ENCODE data around the gene WDR7. TPM values are rescaled to one million over a fixed set of nuclear protein-coding genes. Genes with fewer than 3 reads are reported as not detected.

Gene WDR7
- total and polyA plus RNA-seq, 10 of the 15 experiments (the other 5 are each of a cell fraction or from before 2014, with no cell fraction given) = 2.8 to 16.5 (median 11.7) TPM

GRCh38 chr18:56897122-56897521 is 246.0 kb downstream of the WDR7 start (continued):
- TF ChIP-seq CEBPZ (IDR thresholded peaks at IDR 0.05; ENCODE audit: low read depth, low read length) = no peak
- TF ChIP-seq STAT1 (conservative IDR thresholded peaks at IDR 0.05) = no peak

GRCh38 chr18:56899660-56900059 is 248.5 kb downstream of the WDR7 start:
- POLR2A ChIA-PET = no interaction called here
- SMC1A ChIA-PET (ENCODE audit: uncharacterized antibody, unreplicated experiment) = interaction anchor here (0.9 to 2.1 kb wide), 5 partner anchors 10 to 152 kb away, joined by 3 to 6 read pairs (median 5); no protein-coding TSS in a partner anchor

More at GRCh38 chr18:56899660-56900059, 248.5 kb downstream of the WDR7 start:
- no peak overlapping the region for H3K4me3 ChIP-seq
- no peak overlapping the region for H2AFZ ChIP-seq (ENCODE audit: control insufficient read depth, low read depth, low read length)
- no peak overlapping the region for H3K27ac ChIP-seq (ENCODE audit: control insufficient read depth, insufficient read depth)
- RAD21 ChIA-PET (ENCODE audit: unreplicated experiment) = interaction anchor here (1.2 to 1.5 kb wide), 2 partner anchors 10 to 30 kb away, joined by 4 read pairs; no protein-coding TSS in a partner anchor
- DNase-seq (ENCODE audit: low read depth, low spot score) (no peak), ATAC-seq (no peak), FAIRE-seq (no peak)
- CTCF ChIA-PET = interaction anchor here (0.5 to 1.6 kb wide), 6 partner anchors 11 to 152 kb away, joined by 3 to 6 read pairs (median 3); no protein-coding TSS in a partner anchor
- BruUV-seq (replicated peaks) = no TSS peak
- no peak overlapping the region for H3K4me2 ChIP-seq (ENCODE audit: control insufficient read depth, insufficient read depth)
- H3K9me3 ChIP-seq (replicated peaks; ENCODE audit: control insufficient read depth, insufficient read depth, low read length) = no peaks in the 10 kb centered on the region
- H3K9ac ChIP-seq (ENCODE audit: control insufficient read depth, insufficient read depth, low read length) = no peak overlapping the region
- WGBS (ENCODE audit: insufficient coverage, insufficient replicate concordance, low lambda C conversion rate, missing lambda C conversion rate) = 100% methylated on average over 1 of the region's 1 CpG
- TF ChIP-seq JUNB (IDR thresholded peaks at IDR 0.05) (no peak), NRF1 (conservative IDR thresholded peaks at IDR 0.05; ENCODE audit: low read depth, low read length) (no peak), SPI1 (IDR thresholded peaks at IDR 0.05; ENCODE audit: borderline replicate concordance, insufficient read depth, low read depth, low read length) (no peak), E2F8 (IDR thresholded peaks at IDR 0.05; ENCODE audit: low read depth, partially characterized antibody) (no peak)
- no peaks in the 10 kb centered on the region for H3K27me3 ChIP-seq (replicated peaks in 1 of 2; ENCODE audit: control insufficient read depth in 2 of 2, insufficient read depth in 2 of 2, low read length in 1 of 2)
- no peaks in the 10 kb centered on the region for H3K4me1 ChIP-seq (ENCODE audit: control insufficient read depth, insufficient read depth, low read length)
- intact Hi-C loops (cut with micrococcal nuclease; ENCODE audit: unreplicated experiment) (no loop called here), in situ Hi-C loops (cut with MboI) (no loop called here)
- H4K20me1 ChIP-seq (ENCODE audit: control insufficient read depth, insufficient read depth) = no peaks in the 10 kb centered on the region
- no peaks in the 10 kb centered on the region for H3K36me3 ChIP-seq (ENCODE audit: control insufficient read depth in 2 of 2, insufficient read depth in 2 of 2, low read length in 1 of 2)
- H3K79me2 ChIP-seq (ENCODE audit: control insufficient read depth, insufficient read depth, low read length) = no peaks in the 10 kb centered on the region
